ENCODE results near the gene ITPKB.

The ITPKB gene

DNA sequence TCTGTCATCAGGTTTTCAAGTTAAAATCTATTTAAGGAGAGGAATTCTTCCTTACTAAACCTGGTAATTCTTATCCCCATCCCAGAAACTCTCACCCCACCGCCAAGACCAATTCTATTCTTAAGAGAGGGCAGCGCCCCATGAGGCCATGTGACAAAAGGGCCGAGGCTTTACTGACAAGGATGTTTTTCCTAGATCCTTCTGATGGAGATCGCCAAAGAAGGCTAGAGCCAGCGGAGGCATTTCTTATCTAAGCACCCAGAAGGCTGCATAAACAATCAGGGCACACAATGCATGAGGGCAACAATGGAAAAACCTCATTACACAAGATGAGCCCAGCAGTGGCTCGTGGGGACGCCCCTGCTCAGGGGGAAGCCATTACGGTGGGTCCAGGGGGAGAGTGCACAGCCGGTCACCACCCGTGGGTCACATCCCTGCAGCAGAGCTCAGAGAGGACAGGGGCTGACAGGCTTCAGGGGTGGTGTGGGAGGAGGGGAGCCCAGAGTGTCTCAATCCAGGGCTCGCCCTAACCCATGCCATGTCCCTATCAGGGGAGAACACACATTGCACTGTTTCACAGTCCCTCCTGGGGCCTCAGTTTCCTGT lies 88.7 kb downstream of the ITPKB start:
- Histone ChIP-seq H3K27ac (ENCODE audit: low read length) (no peak overlapping the region), H3K27me3 (replicated peaks; ENCODE audit: insufficient read depth, low read length) (no peaks in the 10 kb centered on the region), H3K36me3 (replicated peaks; ENCODE audit: insufficient read depth, low read length) (no peaks in the 10 kb centered on the region; the same call in 1 of the 2 replicates), H2AFZ (ENCODE audit: low read length) (no peak overlapping the region), H3K79me2 (ENCODE audit: low read length) (peaks cover 28% of the 10 kb centered on the region), H3K4me2 (ENCODE audit: low read depth, low read length) (no peak overlapping the region), H3K9ac (ENCODE audit: low read length) (no peak overlapping the region), H3K9me2 (replicated peaks; ENCODE audit: insufficient read depth, low read length) (no peaks in the 10 kb centered on the region), H3K4me3 (ENCODE audit: low read length) (no peak overlapping the region), H3K9me3 (replicated peaks; ENCODE audit: insufficient read depth, low read length) (no peaks in the 10 kb centered on the region), H4K20me1 (ENCODE audit: insufficient read depth, low read length) (no peaks in the 10 kb centered on the region), H3F3A (ENCODE audit: insufficient read depth, low read length) (peaks cover 26% of the 10 kb centered on the region), H3K4me1 (ENCODE audit: low read length) (peaks cover 8% of the 10 kb centered on the region)
- no peak for DNase-seq
- TF ChIP-seq CTCF (IDR thresholded peaks at IDR 0.05; ENCODE audit: low read length) (no peak), EZH2 (optimal IDR thresholded peaks at IDR 0.05; ENCODE audit: low read depth, low read length) (no peak)

DNA sequence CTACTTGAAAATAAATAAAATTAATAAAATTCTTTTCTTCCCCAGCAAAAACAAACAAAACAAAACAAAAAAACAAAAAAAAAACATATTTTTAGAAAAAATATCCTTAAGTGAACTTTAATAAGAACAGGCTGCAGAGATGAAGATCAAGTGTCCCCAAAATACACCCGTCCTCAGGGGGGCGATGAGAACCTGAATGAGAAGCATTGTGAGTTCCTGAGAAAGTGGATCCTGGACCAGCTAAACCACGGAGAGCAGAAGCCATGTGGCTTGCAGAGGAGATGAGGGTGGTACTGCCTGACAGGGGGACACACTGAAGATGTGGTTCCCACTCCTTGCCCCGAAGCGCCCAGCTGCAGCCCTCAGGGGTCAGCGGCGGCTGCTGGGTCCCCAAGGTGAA lies 89.3 kb downstream of the ITPKB start:
- Histone ChIP-seq H3K4me1 (ENCODE audit: low read length) (0 out of 2 replicates have a peak, but pooled peaks cover 3% of the 10 kb centered on the region), H3K9ac (ENCODE audit: low read length) (no peak overlapping the region), H3K4me3 (ENCODE audit: low read length) (no peak overlapping the region), H3K27me3 (replicated peaks; ENCODE audit: insufficient read depth, low read length) (no peaks in the 10 kb centered on the region), H3K36me3 (replicated peaks; ENCODE audit: insufficient read depth, low read length) (no peaks in the 10 kb centered on the region; the same call in 1 of the 2 replicates), H3K9me2 (replicated peaks; ENCODE audit: insufficient read depth, low read length) (no peaks in the 10 kb centered on the region), H3F3A (ENCODE audit: insufficient read depth, low read length) (peaks cover 21% of the 10 kb centered on the region), H4K20me1 (ENCODE audit: insufficient read depth, low read length) (no peaks in the 10 kb centered on the region), H2AFZ (ENCODE audit: low read length) (no peak overlapping the region), H3K27ac (ENCODE audit: low read length) (no peak overlapping the region), H3K9me3 (replicated peaks; ENCODE audit: insufficient read depth, low read length) (no peaks in the 10 kb centered on the region), H3K4me2 (ENCODE audit: low read depth, low read length) (no peak overlapping the region), H3K79me2 (ENCODE audit: low read length) (peaks cover 22% of the 10 kb centered on the region)
- no peak for DNase-seq
- no peak for TF ChIP-seq EZH2 (optimal IDR thresholded peaks at IDR 0.05; ENCODE audit: low read depth, low read length)
- TF ChIP-seq CTCF (IDR thresholded peaks at IDR 0.05; ENCODE audit: low read length): peak; percentile 22
- TF ChIP-seq EZH2phosphoT487 (IDR thresholded peaks at IDR 0.05; ENCODE audit: low read length): no peak

- no peak overlapping the region for H3K27ac ChIP-seq (ENCODE audit: low read length)
- no peaks in the 10 kb centered on the region for H3K27me3 ChIP-seq (replicated peaks; ENCODE audit: insufficient read depth, low read length)
- no peak overlapping the region for H3K4me2 ChIP-seq (ENCODE audit: low read depth, low read length)
- no peaks in the 10 kb centered on the region for H3K4me1 ChIP-seq (ENCODE audit: low read length)
- peaks cover 15% of the 10 kb centered on the region for H3F3A ChIP-seq (ENCODE audit: insufficient read depth, low read length)
- TF ChIP-seq EZH2 (optimal IDR thresholded peaks at IDR 0.05; ENCODE audit: low read depth, low read length) (no peak), CTCF (IDR thresholded peaks at IDR 0.05; ENCODE audit: low read length) (no peak), EZH2phosphoT487 (IDR thresholded peaks at IDR 0.05; ENCODE audit: low read length) (no peak)
- peaks cover 17% of the 10 kb centered on the region for H3K79me2 ChIP-seq (ENCODE audit: low read length)
- H2AFZ ChIP-seq (ENCODE audit: low read length): no peak overlapping the region
- H3K9me2 ChIP-seq (replicated peaks; ENCODE audit: insufficient read depth, low read length): no peaks in the 10 kb centered on the region
- H3K9me3 ChIP-seq (replicated peaks; ENCODE audit: insufficient read depth, low read length): no peaks in the 10 kb centered on the region
- no peaks in the 10 kb centered on the region for H4K20me1 ChIP-seq (ENCODE audit: insufficient read depth, low read length)
- no peak overlapping the region for H3K9ac ChIP-seq (ENCODE audit: low read length)
- no peak overlapping the region for H3K4me3 ChIP-seq (ENCODE audit: low read length)
- no peaks in the 10 kb centered on the region; the same call in 1 of the 2 replicates for H3K36me3 ChIP-seq (replicated peaks; ENCODE audit: insufficient read depth, low read length)
- DNase-seq: no peak
Observed at GRCh38 chr1:226649244-226649643, 89.8 kb downstream of the ITPKB start.

All from MM.1S (cell line).